ENCODE results near the gene DYDC2.

Gene DYDC2

DNA sequence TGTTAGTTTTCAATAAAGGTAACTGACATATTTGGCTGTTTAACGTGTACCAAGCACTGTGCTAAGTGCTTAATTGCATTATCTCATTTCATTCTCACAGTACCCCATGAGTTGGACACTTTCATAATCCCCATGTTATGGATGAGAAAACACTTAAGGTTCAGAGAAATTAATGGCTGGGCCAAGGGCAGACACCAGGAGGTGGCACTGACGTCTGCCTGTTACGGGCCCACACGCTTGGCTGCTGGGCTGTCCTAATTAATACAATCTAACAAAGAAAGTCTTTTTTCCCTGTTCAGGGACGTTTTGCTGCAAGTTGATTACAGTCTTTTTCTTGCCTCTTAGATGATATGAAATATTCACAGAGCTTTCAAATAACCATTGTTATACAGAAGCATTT is 16.1 kb downstream of the DYDC2 start:
- DNase-seq (ENCODE audit: low spot score), result peak; percentile 24

DNA sequence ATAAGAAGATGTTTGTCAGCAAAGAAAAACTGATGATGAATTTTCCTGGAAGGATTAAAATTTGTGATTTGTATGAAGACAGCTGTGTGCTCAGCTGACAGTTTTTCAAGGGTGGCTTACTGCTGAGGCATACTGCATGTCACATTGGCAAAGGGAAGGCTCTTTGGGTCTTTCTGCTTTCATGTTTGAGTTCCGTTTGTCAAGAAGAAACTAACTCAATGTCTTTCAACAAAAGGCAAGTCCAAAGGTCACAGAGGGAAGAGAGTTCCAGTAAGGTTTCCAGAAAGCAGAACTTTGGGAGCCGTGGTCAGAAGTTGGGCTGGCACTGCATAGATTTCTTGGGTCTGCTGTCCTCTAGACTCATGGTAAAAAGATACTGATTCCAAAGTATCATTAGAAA is 16.9 kb downstream of the DYDC2 start:
- no peak for DNase-seq (ENCODE audit: low spot score)

- DNase-seq (ENCODE audit: low spot score), result no peak
Observed at GRCh38 chr10:80379701-80380100, 23.1 kb downstream of the DYDC2 start.

DNA sequence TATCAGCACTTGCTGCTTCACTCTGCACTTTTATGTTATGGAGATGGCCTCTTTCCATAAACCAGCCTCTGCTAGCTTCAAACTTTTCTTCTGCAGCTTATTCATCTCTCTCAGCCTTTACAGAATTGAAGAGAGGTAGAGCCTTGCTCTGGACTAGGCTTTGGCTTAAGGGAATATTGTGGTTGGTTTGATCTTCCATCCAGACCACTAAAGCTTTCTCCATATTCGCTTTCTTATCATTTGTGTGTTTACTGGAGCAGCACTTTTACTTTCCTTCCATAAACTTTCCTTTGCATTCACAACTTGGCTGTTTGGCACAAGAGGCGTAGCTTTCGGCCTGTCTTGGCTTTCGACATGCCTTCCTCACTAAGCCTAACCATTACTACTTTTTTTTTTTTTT is 23.6 kb downstream of the DYDC2 start:
- no peak for DNase-seq (ENCODE audit: low spot score)

- peak; percentile 59 for DNase-seq (ENCODE audit: low spot score)
Observed at GRCh38 chr10:80382989-80383388, 26.4 kb downstream of the DYDC2 start.

- no peak for DNase-seq (ENCODE audit: low spot score)
Observed at GRCh38 chr10:80390740-80391139, 34.2 kb downstream of the DYDC2 start.

GRCh38 chr10:80392250-80392649 is 35.7 kb downstream of the DYDC2 start:
- DNase-seq (ENCODE audit: low spot score), result no peak

DNA sequence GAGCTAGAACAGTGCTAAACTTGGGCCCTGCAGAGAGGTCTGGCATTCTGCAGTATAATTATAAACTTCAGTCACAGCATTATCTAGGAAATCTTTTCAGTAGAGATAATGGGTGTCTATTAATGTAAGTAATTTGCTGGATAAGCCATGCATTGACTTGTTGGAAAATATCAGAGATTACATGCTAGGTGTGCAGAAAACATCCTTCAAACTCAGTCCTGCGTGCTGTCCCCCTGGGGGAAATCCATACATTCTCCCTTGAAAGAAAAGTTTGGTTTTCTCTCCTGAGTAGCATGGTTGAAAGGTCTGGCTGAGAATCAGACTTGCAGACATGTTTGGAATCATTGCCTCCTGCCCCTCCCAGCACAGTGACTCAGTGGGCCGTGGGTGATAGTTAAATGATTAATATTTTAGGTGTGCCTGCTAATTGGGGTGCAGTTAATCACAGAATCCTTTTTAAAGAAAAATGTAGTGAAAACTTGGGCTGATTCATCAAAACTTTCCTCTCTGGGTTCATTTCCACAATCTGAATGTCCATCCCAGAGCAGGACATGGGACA is 37.9 kb downstream of the DYDC2 start:
- DNase-seq (ENCODE audit: low spot score), result no peak

GRCh38 chr10:80397014-80397413 is 40.4 kb downstream of the DYDC2 start:
- DNase-seq (ENCODE audit: low spot score), result no peak

DNA sequence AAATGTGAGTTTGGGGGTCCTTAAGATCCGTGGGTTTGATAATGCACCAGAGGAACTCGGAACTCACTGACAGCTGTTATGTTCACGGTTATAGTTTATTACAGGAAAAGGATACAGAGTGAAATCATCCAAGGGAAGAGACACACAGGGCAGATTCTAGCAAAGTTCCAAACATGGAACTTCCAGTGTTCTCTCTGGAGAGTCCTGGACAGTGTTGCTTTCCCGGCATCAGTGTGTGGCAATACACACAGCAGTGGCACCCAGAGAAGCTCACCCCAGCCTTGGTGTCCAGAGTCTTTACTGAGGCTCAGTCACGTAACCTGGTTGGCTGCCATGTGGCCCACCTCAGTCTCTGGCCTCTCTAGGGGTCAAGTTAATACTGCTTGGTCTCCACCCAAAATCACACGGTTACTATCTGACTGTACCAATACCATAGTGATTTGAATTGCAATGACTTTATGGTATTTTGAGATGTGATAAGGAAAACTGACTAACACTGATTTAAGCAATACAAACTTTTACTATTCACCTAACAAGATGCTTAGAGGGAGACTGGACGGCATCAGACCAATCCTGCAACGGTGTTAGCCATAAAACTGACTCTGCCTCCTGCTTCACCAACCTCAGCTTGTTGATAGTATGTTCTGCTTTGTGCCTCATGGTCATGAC is 43.7 kb downstream of the DYDC2 start:
- no peak for DNase-seq (ENCODE audit: low spot score)

DNA sequence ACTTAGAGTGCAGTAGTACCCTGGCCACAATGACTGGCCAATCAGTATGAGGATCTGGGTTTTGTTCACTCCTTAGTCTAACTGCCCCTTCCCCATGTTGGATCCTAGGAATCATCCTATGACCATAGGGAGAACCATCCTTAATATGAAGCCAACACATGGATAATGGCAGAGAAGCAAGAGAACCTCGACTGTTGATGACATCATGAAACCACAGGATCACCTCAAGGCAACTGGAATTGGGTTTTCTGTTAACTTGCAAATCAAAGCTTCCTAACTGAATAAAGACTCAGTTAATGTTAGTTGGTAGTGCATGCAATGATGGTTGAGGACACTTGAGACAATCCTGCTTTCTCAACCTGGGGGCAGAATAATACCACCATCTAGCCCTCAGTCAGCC is 48.5 kb downstream of the DYDC2 start:
- no peak for DNase-seq (ENCODE audit: low spot score)

- DNase-seq (ENCODE audit: low spot score), result peak; percentile 40
Observed at GRCh38 chr10:80405626-80406025, 49.0 kb downstream of the DYDC2 start.

- DNase-seq (ENCODE audit: low spot score), result no peak
Observed at GRCh38 chr10:80406204-80406603, 49.6 kb downstream of the DYDC2 start.

- peak; percentile 54 for DNase-seq (ENCODE audit: low spot score)
Observed at GRCh38 chr10:80407812-80408241, 51.2 kb downstream of the DYDC2 start.

DNA sequence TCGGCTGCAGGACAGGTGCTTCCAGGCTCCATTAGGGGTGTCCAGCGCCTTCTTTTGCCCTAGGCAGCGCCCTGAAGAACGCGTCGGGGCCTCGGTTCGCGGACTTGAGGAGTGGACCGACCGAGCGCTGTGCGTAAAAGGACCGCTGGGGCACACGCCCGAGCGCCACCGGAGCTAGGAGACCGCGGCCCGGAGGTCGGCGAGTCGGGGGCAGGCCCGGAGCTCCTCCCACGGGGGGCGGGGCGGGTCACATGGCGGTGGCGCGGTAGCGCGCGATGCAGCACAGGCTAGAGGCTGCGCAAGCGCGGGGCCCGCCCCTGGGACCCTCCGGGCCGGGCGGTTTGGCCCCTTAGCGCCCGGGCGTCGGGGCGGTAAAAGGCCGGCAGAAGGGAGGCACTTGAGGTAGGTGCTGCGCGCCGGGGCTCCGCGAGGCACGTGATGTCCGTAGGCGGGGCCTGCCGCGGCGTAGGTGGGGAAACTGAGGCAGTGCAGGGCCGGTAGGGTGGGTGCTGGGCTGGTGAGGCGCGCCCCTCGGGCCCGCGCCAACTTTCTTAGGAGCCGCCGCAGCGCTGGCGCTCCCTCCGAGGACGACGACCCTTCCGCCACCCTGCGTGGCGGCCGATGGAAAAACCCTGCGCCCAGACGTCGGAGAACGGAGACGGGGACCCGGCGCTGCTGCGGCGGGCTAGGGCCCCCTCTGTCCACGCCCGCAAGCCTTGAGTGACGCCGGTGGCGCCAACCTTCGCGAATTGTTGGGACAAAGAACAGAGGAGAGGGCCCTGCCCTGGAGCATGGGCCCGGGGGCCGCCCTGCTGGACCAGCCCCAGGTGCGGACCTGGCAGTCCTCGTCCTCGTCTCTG is 51.9 kb downstream of the DYDC2 start, which contains the start of gene PRXL2A:
Gene PRXL2A (plus strand): TSS at position 310 of the 860 bp plus-strand sequence. CDS start 11,917 bp downstream, outside the sequence.
- peak; percentile 99 for DNase-seq (ENCODE audit: low spot score)

DNA sequence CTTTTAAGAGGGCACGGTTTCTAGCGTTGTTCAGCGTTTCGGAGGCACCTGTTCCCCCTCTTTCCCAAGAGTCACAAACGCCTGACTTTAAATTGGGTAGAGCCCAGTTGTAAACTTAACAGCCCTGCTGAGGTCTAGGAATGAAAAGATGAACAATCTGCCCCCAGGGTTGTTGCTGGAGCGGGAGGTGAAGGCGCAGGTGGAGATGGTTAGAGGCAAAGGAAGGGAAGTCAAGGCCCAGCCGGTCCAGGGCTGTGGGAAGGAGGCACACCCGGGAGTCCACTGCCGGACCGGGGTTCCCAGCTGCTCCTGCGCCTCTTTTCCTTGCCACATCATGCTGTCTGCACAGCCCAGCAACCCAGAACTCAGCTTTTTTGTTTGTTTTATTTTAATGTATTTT is 52.5 kb downstream of the DYDC2 start:
- DNase-seq (ENCODE audit: low spot score), result peak; percentile 26

DNA sequence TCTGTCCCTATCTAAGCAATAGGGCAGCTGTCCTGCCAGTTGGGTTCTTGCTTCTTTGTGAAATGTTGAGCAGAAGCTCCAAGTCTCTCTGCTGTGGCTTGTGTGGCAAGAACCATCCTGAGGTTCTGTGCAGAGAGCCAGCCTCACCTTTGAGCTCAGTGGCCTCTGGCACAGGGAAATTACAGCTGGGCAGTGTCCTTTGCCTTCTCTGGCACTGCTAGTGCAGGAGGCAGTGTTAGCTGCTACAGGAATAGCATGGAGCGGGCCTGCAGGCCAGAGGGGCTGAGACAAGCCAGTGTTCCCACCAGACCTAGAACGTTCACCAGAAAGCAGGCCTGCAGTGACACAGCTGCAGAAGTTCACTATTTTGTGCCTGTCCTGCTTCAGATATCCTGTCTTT is 53.5 kb downstream of the DYDC2 start:
- DNase-seq (ENCODE audit: low spot score), result no peak

DNA sequence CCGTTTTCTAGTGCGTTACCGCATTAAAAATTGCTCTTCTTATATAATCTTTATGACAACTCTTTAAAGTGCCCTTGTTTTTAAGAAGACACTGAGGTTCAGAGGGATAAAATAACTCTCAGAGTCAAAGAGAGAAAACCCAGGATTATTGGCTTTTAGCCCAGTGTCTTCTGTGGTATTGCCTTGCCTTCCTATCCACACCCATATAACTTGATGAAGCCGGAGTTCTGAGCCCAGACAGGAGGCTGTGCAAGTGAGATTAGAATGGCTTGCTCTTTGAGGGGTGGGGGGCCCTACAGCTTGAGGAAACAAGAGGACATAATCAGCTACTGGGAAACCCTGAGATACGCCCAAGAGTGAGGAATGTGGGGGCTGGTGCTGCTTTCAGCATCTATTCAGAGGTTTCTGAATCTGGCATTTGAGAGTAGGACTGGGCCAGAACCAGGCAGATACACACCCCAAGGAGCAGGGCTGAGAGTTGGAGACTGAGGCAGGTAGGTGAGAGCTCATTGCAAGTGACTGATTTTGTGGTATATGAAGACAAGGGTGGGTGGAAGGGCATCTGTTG is 54.1 kb downstream of the DYDC2 start:
- no peak for DNase-seq (ENCODE audit: low spot score)

DNA sequence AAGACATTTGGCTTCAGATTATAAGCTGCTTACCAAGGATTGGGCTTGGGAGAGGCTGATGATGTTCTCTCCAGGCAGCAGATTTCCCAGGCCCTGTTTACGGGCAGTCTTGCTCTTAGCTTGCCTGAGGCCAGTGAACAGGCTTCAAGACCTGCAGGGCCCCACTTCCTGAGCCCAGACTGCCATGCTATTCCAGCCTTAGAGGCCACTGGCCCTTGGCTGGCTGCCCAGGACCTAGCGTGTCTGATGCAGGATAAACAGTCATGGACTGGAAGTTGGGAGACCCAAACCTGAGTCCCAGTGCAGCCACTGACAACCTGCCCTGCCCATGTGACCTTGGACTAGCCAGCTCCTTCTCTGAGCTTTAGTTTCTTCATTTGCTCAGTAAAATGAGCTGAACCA is 54.7 kb downstream of the DYDC2 start:
- no peak for DNase-seq (ENCODE audit: low spot score)

DNA sequence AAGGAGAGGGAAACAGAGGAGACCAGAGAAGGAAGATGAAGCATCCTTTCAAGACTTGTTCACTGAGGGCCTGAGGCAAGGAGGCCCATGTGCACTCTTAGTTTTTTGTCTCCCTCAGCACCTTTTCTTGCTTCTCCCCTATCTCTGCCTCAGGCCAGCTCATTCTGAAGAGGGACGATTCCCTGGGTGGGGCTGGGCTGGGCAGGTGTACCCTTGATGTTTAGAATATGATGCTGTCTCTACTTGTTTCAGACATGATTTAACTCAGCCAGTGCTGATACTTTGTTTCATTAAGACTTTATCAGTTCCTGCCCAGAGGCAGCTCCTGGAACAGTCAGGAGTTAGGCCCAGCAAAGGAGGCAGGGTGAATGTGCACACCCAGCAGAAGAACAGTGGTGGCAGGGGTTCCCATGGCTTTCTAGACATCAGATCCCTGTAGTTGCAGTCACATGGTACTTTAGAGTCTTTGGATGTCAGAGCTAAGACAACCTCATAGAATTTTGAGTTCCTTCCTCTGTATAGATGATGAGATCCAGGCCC is 55.2 kb downstream of the DYDC2 start:
- DNase-seq (ENCODE audit: low spot score), result no peak

DNA sequence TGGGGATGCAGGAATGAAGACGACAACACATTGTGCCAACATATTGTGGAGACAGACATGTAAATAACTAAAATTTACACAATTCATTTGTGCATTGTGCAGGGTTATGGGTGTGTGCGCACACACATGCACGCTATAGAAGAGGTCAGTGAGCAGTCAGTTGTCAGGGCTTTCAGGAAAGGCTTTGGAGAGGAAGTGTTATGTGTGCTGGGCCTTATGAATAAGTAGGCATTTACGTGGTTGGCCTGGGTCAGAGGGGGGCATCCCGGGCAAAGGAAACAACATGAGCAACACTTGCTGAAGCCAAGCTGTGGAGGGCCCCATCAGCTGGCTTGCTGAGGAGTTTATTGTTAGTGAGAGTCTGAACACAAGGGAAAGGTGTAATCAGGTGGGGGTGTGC is 55.9 kb downstream of the DYDC2 start:
- no peak for DNase-seq (ENCODE audit: low spot score)

GRCh38 chr10:80413271-80413996 is 56.9 kb downstream of the DYDC2 start:
- DNase-seq (ENCODE audit: low spot score), result peak; percentile 29

All from iPS-NIHi11 (cell line).